ENCODE results near the gene ARID1B.

GRCh38 chr6:156910011-156910334, 132.8 kb downstream of the ARID1B start:
- TF ChIP-seq RCOR1 (IDR thresholded peaks at IDR 0.05; ENCODE audit: borderline replicate concordance in 1 of 2, low read depth in 2 of 2, low read length in 2 of 2) (no peak), HIVEP1 (CRISPR knock-in tag; IDR thresholded peaks at IDR 0.05) (no peak), EHMT2 (IDR thresholded peaks at IDR 0.05) (no peak), KAT2B (IDR thresholded peaks at IDR 0.05; ENCODE audit: low read depth, low read length) (no peak), ZNF518B (CRISPR knock-in tag; IDR thresholded peaks at IDR 0.05) (no peak), SRF (CRISPR knock-in tag; IDR thresholded peaks at IDR 0.05) (no peak)
